Measurements from ENCODE around the gene SAFB2.

SAFB2 gene

GRCh38 chr19:5619946-5620345 lies 2.6 kb downstream of the SAFB2 start:
- no peak for TF ChIP-seq TAF1 (IDR thresholded peaks at IDR 0.05; ENCODE audit: borderline replicate concordance, insufficient read depth, low read length)
- TF ChIP-seq SIN3A (IDR thresholded peaks at IDR 0.05; ENCODE audit: borderline replicate concordance, insufficient read depth, low read length), result no peak
- no peak for TF ChIP-seq FOXP2 (optimal IDR thresholded peaks at IDR 0.05; ENCODE audit: borderline replicate concordance, extremely low read depth, extremely low read length, insufficient read depth)
- TF ChIP-seq POLR2AphosphoS5 (IDR thresholded peaks at IDR 0.05; ENCODE audit: low read depth, low read length), result no peak
- TF ChIP-seq REST (IDR thresholded peaks at IDR 0.05; ENCODE audit: insufficient read depth in 1 of 2, low read depth in 2 of 2, low read length in 2 of 2), result no peak

- TF ChIP-seq POLR2AphosphoS5 (IDR thresholded peaks at IDR 0.05; ENCODE audit: low read depth, low read length) (no peak), SIN3A (IDR thresholded peaks at IDR 0.05; ENCODE audit: borderline replicate concordance, insufficient read depth, low read length) (no peak), TAF1 (IDR thresholded peaks at IDR 0.05; ENCODE audit: borderline replicate concordance, insufficient read depth, low read length) (no peak), REST (IDR thresholded peaks at IDR 0.05; ENCODE audit: insufficient read depth in 1 of 2, low read depth in 2 of 2, low read length in 2 of 2) (no peak), FOXP2 (optimal IDR thresholded peaks at IDR 0.05; ENCODE audit: borderline replicate concordance, extremely low read depth, extremely low read length, insufficient read depth) (no peak)
Observed at GRCh38 chr19:5618591-5618990, 4.0 kb downstream of the SAFB2 start.

GRCh38 chr19:5617080-5617479 lies 5.5 kb downstream of the SAFB2 start:
- TF ChIP-seq SIN3A (IDR thresholded peaks at IDR 0.05; ENCODE audit: borderline replicate concordance, insufficient read depth, low read length) (no peak), FOXP2 (optimal IDR thresholded peaks at IDR 0.05; ENCODE audit: borderline replicate concordance, extremely low read depth, extremely low read length, insufficient read depth) (no peak), POLR2AphosphoS5 (IDR thresholded peaks at IDR 0.05; ENCODE audit: low read depth, low read length) (no peak), TAF1 (IDR thresholded peaks at IDR 0.05; ENCODE audit: borderline replicate concordance, insufficient read depth, low read length) (no peak), REST (IDR thresholded peaks at IDR 0.05; ENCODE audit: insufficient read depth in 1 of 2, low read depth in 2 of 2, low read length in 2 of 2) (no peak)

- TF ChIP-seq REST (IDR thresholded peaks at IDR 0.05; ENCODE audit: insufficient read depth in 1 of 2, low read depth in 2 of 2, low read length in 2 of 2) (no peak), SIN3A (IDR thresholded peaks at IDR 0.05; ENCODE audit: borderline replicate concordance, insufficient read depth, low read length) (no peak), TAF1 (IDR thresholded peaks at IDR 0.05; ENCODE audit: borderline replicate concordance, insufficient read depth, low read length) (no peak)
Observed at GRCh38 chr19:5615756-5616327, 6.7 kb downstream of the SAFB2 start.

Data from PFSK-1 (cell line).